Adipocyte (in vitro differentiated cells): ENCODE results near the gene SPATS2.
"Not testable (repeated sequence)": the region's sequence is repeated elsewhere in the genome, so short reads cannot be mapped to it uniquely, and the experiment has no call there.

ENCODE experiments used
- DNase-seq: peaks from one replicate; pipeline ENCODE4 v3.0.0-alpha.2; 2015; ENCODE audit warnings: low read depth
- H3K27me3 ChIP-seq: replicated peaks from 2 replicates; pipeline ENCODE4 v1.7.0; 2013; ENCODE audit warnings: mild to moderate bottlenecking, low read length, moderate library complexity; ENCODE audit not compliant: control insufficient read depth, insufficient read depth
- H3K36me3 ChIP-seq: 2 replicates; pipeline ENCODE4 v1.7.0; 2013; ENCODE audit warnings: low read length, mild to moderate bottlenecking, moderate library complexity; ENCODE audit not compliant: control insufficient read depth, insufficient read depth, severe bottlenecking
- H3K4me1 ChIP-seq: 2 replicates; pipeline ENCODE4 v1.7.0; 2013; ENCODE audit warnings: mild to moderate bottlenecking, low read length, moderate library complexity; ENCODE audit not compliant: control insufficient read depth, insufficient read depth
- H3K4me3 ChIP-seq: 2 replicates; pipeline ENCODE4 v1.7.0; 2013; ENCODE audit warnings: mild to moderate bottlenecking, low read length, moderate library complexity
- H3K9ac ChIP-seq: 2 replicates; pipeline ENCODE4 v1.7.0; 2013; ENCODE audit warnings: mild to moderate bottlenecking, low read length, moderate library complexity
- H3K9me3 ChIP-seq: 2 replicates; pipeline ENCODE4 v1.7.0; 2013; ENCODE audit warnings: mild to moderate bottlenecking, low read length, moderate library complexity; ENCODE audit not compliant: control insufficient read depth

The SPATS2 gene

GRCh38 chr12:49529414-49529813, 162.2 kb downstream of the SPATS2 start:
- no peaks in the 10 kb centered on the region for H3K4me1 ChIP-seq
- DNase-seq: no peak
- no peaks in the 10 kb centered on the region for H3K9me3 ChIP-seq
- H3K9ac ChIP-seq: no peak overlapping the region
- H3K4me3 ChIP-seq: no peak overlapping the region
- H3K27me3 ChIP-seq: no peaks in the 10 kb centered on the region
- H3K36me3 ChIP-seq: peaks cover 26% of the 10 kb centered on the region

- no peak overlapping the region for H3K9ac ChIP-seq
- peaks cover 4% of the 10 kb centered on the region for H3K36me3 ChIP-seq
- H3K27me3 ChIP-seq: peaks cover 5% of the 10 kb centered on the region
- no peaks in the 10 kb centered on the region for H3K9me3 ChIP-seq
- H3K4me1 ChIP-seq: no peaks in the 10 kb centered on the region
- no peak overlapping the region for H3K4me3 ChIP-seq
- DNase-seq: no peak
These were observed 164.5 kb downstream of the SPATS2 start for GRCh38 chr12:49531745-49532144.

- no peak for DNase-seq
- no peaks in the 10 kb centered on the region for H3K9me3 ChIP-seq
- H3K9ac ChIP-seq: no peak overlapping the region
- H3K4me1 ChIP-seq: peaks cover 9% of the 10 kb centered on the region
- peaks cover 19% of the 10 kb centered on the region for H3K27me3 ChIP-seq
- no peak overlapping the region for H3K4me3 ChIP-seq
- H3K36me3 ChIP-seq: no peaks in the 10 kb centered on the region
These were observed 166.1 kb downstream of the SPATS2 start for GRCh38 chr12:49533331-49533730.

- not testable (repeated sequence) for H3K4me3 ChIP-seq, H3K9me3 ChIP-seq, H3K4me1 ChIP-seq, H3K36me3 ChIP-seq, DNase-seq, H3K9ac ChIP-seq
- peaks cover 19% of the 10 kb centered on the region for H3K27me3 ChIP-seq
These were observed 166.9 kb downstream of the SPATS2 start for GRCh38 chr12:49534122-49534521.

- DNase-seq: no peak
- H3K9ac ChIP-seq: no peak overlapping the region
- peaks cover 9% of the 10 kb centered on the region for H3K4me1 ChIP-seq
- no peak overlapping the region for H3K4me3 ChIP-seq
- peaks cover 25% of the 10 kb centered on the region for H3K27me3 ChIP-seq
- H3K36me3 ChIP-seq: no peaks in the 10 kb centered on the region
- H3K9me3 ChIP-seq: no peaks in the 10 kb centered on the region
These were observed 167.5 kb downstream of the SPATS2 start for GRCh38 chr12:49534731-49535278.

- peaks cover 9% of the 10 kb centered on the region for H3K4me1 ChIP-seq
- H3K9ac ChIP-seq: no peak overlapping the region
- H3K36me3 ChIP-seq: no peaks in the 10 kb centered on the region
- no peak for DNase-seq
- no peak overlapping the region for H3K4me3 ChIP-seq
- no peaks in the 10 kb centered on the region for H3K9me3 ChIP-seq
- peaks cover 36% of the 10 kb centered on the region for H3K27me3 ChIP-seq
These were observed 168.8 kb downstream of the SPATS2 start for GRCh38 chr12:49535921-49536525.

- Histone ChIP-seq H3K4me3 (no peak overlapping the region), H3K27me3 (peaks cover 41% of the 10 kb centered on the region), H3K4me1 (peaks cover 9% of the 10 kb centered on the region), H3K9ac (no peak overlapping the region), H3K9me3 (no peaks in the 10 kb centered on the region), H3K36me3 (no peaks in the 10 kb centered on the region)
- no peak for DNase-seq
These were observed 169.3 kb downstream of the SPATS2 start for GRCh38 chr12:49536526-49537071.

- Histone ChIP-seq H3K4me3 (peak overlapping the region; percentile 68), H3K27me3 (peaks cover 42% of the 10 kb centered on the region), H3K9me3 (no peaks in the 10 kb centered on the region), H3K9ac (no peak overlapping the region), H3K36me3 (no peaks in the 10 kb centered on the region), H3K4me1 (peaks cover 9% of the 10 kb centered on the region)
- DNase-seq: peak; percentile 25
These were observed 170.0 kb downstream of the SPATS2 start for GRCh38 chr12:49537231-49537751.

GRCh38 chr12:49537752-49538509, 170.7 kb downstream of the SPATS2 start:
- DNase-seq: peak; percentile 46
- Histone ChIP-seq H3K36me3 (no peaks in the 10 kb centered on the region), H3K9me3 (no peaks in the 10 kb centered on the region), H3K4me1 (peaks cover 9% of the 10 kb centered on the region), H3K9ac (no peak overlapping the region), H3K4me3 (peak overlapping the region; percentile 68), H3K27me3 (peaks cover 48% of the 10 kb centered on the region)

- DNase-seq: peak; percentile 83
- H3K9me3 ChIP-seq: no peaks in the 10 kb centered on the region
These were observed 171.5 kb downstream of the SPATS2 start, which contains the start of gene KCNH3 for GRCh38 chr12:49538510-49539403. Gene KCNH3, plus strand, starts transcription at chr12:49539030. Its CDS starts 387 bp downstream, at chr12:49539417.

More at GRCh38 chr12:49538510-49539403, 171.5 kb downstream of the SPATS2 start, which contains the start of gene KCNH3:
- Histone ChIP-seq H3K9ac (no peak within 1 kb of the TSS), H3K36me3 (no peaks in the 10 kb centered on the region), H3K27me3 (peaks cover 57% of the 10 kb centered on the region), H3K4me1 (peaks cover 9% of the 10 kb centered on the region), H3K4me3 (peak within 1 kb of the TSS; percentile 68)
